CD4-positive, alpha-beta memory T cell (primary cell): ENCODE results near the gene INPP5J. TPM values are rescaled to one million over a fixed set of nuclear protein-coding genes. Genes with fewer than 3 reads are reported as not detected.
A peak's percentile ranks its signal among the peaks of the same experiment; 100 is the strongest.

Source experiments
- CTCF ChIA-PET: fragments of 350-600 bp; sonication (Branson Sonifier 250); formaldehyde crosslinking; loops from one replicate; lab custom pipeline; 2021; ENCODE audit warnings: inconsistent platforms; ENCODE audit not compliant: partially characterized antibody; lab: Charles Lee
- POLR2A ChIA-PET: fragments of 350-600 bp; sonication (Branson Sonifier 250); formaldehyde crosslinking; loops from one replicate; lab custom pipeline; 2021; ENCODE audit not compliant: partially characterized antibody; lab: Charles Lee
- DNase-seq, 5 donors: peaks; one replicate each; pipeline versions ENCODE4 v3.0.0 to v3.0.0-alpha.2; 2020 to 2022; ENCODE audit warnings: mixed read lengths in 1 of 5
- H3K27ac ChIP-seq: one replicate; pipeline ENCODE4 v1.7.0; 2013; ENCODE audit warnings: low read depth, low read length
- H3K27me3 ChIP-seq: 2 replicates; pipeline ENCODE4 v1.7.0; 2013; ENCODE audit warnings: mild to moderate bottlenecking, low read length, moderate library complexity; ENCODE audit not compliant: insufficient read depth
- H3K36me3 ChIP-seq: 2 replicates; pipeline ENCODE4 v1.7.0; 2013; ENCODE audit warnings: mild to moderate bottlenecking, low read length, moderate library complexity; ENCODE audit not compliant: insufficient read depth
- H3K4me1 ChIP-seq: 2 replicates; pipeline ENCODE4 v1.7.0; 2013; ENCODE audit warnings: mild to moderate bottlenecking, low read length, moderate library complexity; ENCODE audit not compliant: insufficient read depth
- H3K4me3 ChIP-seq, 2 donors: one replicate each; pipeline ENCODE4 v1.7.0; 2013; ENCODE audit warnings: low read length in 2 of 2, mild to moderate bottlenecking in 1 of 2
- H3K9me3 ChIP-seq, 2 donors: one replicate each; pipeline ENCODE4 v1.7.0; 2013; ENCODE audit warnings: low read length in 2 of 2, control low read depth in 1 of 2; ENCODE audit not compliant: control insufficient read depth in 1 of 2
- H3K27ac Mint-ChIP-seq, 7 donors: one replicate each; pipeline ENCODE4 v1.8.0; 2020 to 2021; ENCODE audit warnings: mixed read lengths in 7 of 7, mild to moderate bottlenecking in 6 of 7, inconsistent platforms in 3 of 7, moderate library complexity in 3 of 7
- H3K27me3 Mint-ChIP-seq, 2 donors: one replicate each; pipeline ENCODE4 v1.8.0; 2020 to 2021; ENCODE audit warnings: mixed read lengths in 2 of 2
- H3K36me3 Mint-ChIP-seq, 2 donors: one replicate each; pipeline ENCODE4 v1.8.0; 2020 to 2021; ENCODE audit warnings: mixed read lengths in 2 of 2, inconsistent platforms in 1 of 2, mild to moderate bottlenecking in 1 of 2
- H3K4me1 Mint-ChIP-seq, 4 donors: one replicate each; pipeline ENCODE4 v1.8.0; 2020 to 2021; ENCODE audit warnings: mixed read lengths in 4 of 4, mild to moderate bottlenecking in 1 of 4
- H3K4me3 Mint-ChIP-seq, 8 donors: one replicate each; pipeline ENCODE4 v1.8.0; 2020 to 2021; ENCODE audit warnings: mixed read lengths in 8 of 8, mild to moderate bottlenecking in 7 of 8, moderate library complexity in 6 of 8, inconsistent platforms in 3 of 8
- H3K9me3 Mint-ChIP-seq, 8 donors: one replicate each; pipeline ENCODE4 v1.8.0; 2020 to 2021; ENCODE audit warnings: mixed read lengths in 8 of 8, mild to moderate bottlenecking in 5 of 8, inconsistent platforms in 3 of 8, moderate library complexity in 1 of 8
- intact Hi-C: fragments of 100-400 bp; cut with micrococcal nuclease; formaldehyde crosslinking; loops from one replicate; pipeline ENCODE4 v1.15.1; 2023
- polyA plus RNA-seq, 2 donors: library from polyadenylated mRNA; unstranded; fragments of 300-500 nt; fragmentation: Illumina TruSeq; gene quantifications; one replicate each; pipeline ENCODE4 v1.2.3, GENCODE V29; 2021
- total RNA-seq, 2 experiments: library from RNA; stranded (reverse); gene quantifications; one replicate each; pipeline ENCODE4 v1.2.3, GENCODE V29; 2021

The INPP5J gene
- total and polyA plus RNA-seq, 4 experiments from 2014 or later: 0.15 to 0.22 TPM; not detected in 2

GRCh38 chr22:31148488-31148887 is 25.7 kb downstream of the INPP5J start:
- Histone ChIP-seq H3K27ac (no peak overlapping the region), H3K36me3 (no peaks in the 10 kb centered on the region), H3K4me3 (no peak overlapping the region), H3K27me3 (no peaks in the 10 kb centered on the region), H3K4me1 (no peaks in the 10 kb centered on the region), H3K9me3 (no peaks in the 10 kb centered on the region)
- no peaks in the 10 kb centered on the region for H3K36me3 Mint-ChIP-seq
- H3K9me3 Mint-ChIP-seq: peaks cover 0 to 15% (median 1%) of the 10 kb centered on the region in 8 donors
- no peaks in the 10 kb centered on the region for H3K4me1 Mint-ChIP-seq
- no peak for DNase-seq
- intact Hi-C loops: no loop called here
- H3K4me3 Mint-ChIP-seq: no peak overlapping the region
- H3K27me3 Mint-ChIP-seq: peaks cover 5 to 7% of the 10 kb centered on the region in 2 donors
- H3K27ac Mint-ChIP-seq: no peak overlapping the region
- ChIA-PET POLR2A (interaction anchor here (2.1 kb wide), 1 partner anchor 11 kb away, joined by 6 read pairs; the partner anchor contains the start of gene RNF185), CTCF (interaction anchor here (1.0 kb wide), 1 partner anchor 61 kb away, joined by 3 read pairs; no protein-coding TSS in a partner anchor)

GRCh38 chr22:31148953-31149627 is 26.3 kb downstream of the INPP5J start:
- no peaks in the 10 kb centered on the region for H3K36me3 Mint-ChIP-seq
- H3K9me3 ChIP-seq: no peaks in the 10 kb centered on the region
- no peak overlapping the region for H3K4me3 Mint-ChIP-seq
- no peaks in the 10 kb centered on the region for H3K4me1 ChIP-seq
- H3K27me3 Mint-ChIP-seq: peaks cover 5 to 7% of the 10 kb centered on the region in 2 donors
- no peak overlapping the region for H3K27ac ChIP-seq
- no peaks in the 10 kb centered on the region for H3K27me3 ChIP-seq
- ChIA-PET POLR2A (interaction anchor here (2.1 kb wide), 1 partner anchor 10 kb away, joined by 6 read pairs; the partner anchor contains the start of gene RNF185), CTCF (interaction anchor here (1.0 kb wide), 2 partner anchors 62 to 202 kb away, joined by 3 read pairs; no protein-coding TSS in a partner anchor)
- DNase-seq: peak in 3 of 5 donors; percentile 12 to 15 (median 14)
- no peaks in the 10 kb centered on the region for H3K4me1 Mint-ChIP-seq
- peaks cover 0 to 15% (median 1%) of the 10 kb centered on the region in 8 donors for H3K9me3 Mint-ChIP-seq
- intact Hi-C loops: no loop called here
- H3K36me3 ChIP-seq: no peaks in the 10 kb centered on the region
- H3K27ac Mint-ChIP-seq: no peak overlapping the region
- no peak overlapping the region for H3K4me3 ChIP-seq

- Histone ChIP-seq H3K4me3 (no peak overlapping the region), H3K36me3 (no peaks in the 10 kb centered on the region), H3K27me3 (no peaks in the 10 kb centered on the region), H3K27ac (no peak overlapping the region), H3K4me1 (no peaks in the 10 kb centered on the region), H3K9me3 (no peaks in the 10 kb centered on the region)
- Mint-ChIP-seq H3K27ac (no peak overlapping the region), H3K36me3 (no peaks in the 10 kb centered on the region), H3K9me3 (peaks cover 0 to 10% (median 1%) of the 10 kb centered on the region in 8 donors), H3K27me3 (peaks cover 5 to 7% of the 10 kb centered on the region in 2 donors), H3K4me3 (no peak overlapping the region), H3K4me1 (no peaks in the 10 kb centered on the region)
- intact Hi-C loops: no loop called here
- DNase-seq: no peak
- POLR2A ChIA-PET: no interaction called here
- CTCF ChIA-PET: no interaction called here
Observed at GRCh38 chr22:31150615-31151014, 27.8 kb downstream of the INPP5J start.

GRCh38 chr22:31151872-31152271 is 29.1 kb downstream of the INPP5J start:
- no peaks in the 10 kb centered on the region for H3K9me3 ChIP-seq
- no peaks in the 10 kb centered on the region for H3K27me3 ChIP-seq
- H3K36me3 ChIP-seq: no peaks in the 10 kb centered on the region
- no peaks in the 10 kb centered on the region for H3K4me1 ChIP-seq
- intact Hi-C loops: no loop called here
- Mint-ChIP-seq H3K36me3 (no peaks in the 10 kb centered on the region), H3K27me3 (peaks cover 6 to 7% of the 10 kb centered on the region in 2 donors), H3K4me1 (no peaks in the 10 kb centered on the region), H3K4me3 (no peak overlapping the region), H3K27ac (no peak overlapping the region), H3K9me3 (peaks cover 0 to 9% (median 1%) of the 10 kb centered on the region in 8 donors)
- POLR2A ChIA-PET: no interaction called here
- CTCF ChIA-PET: no interaction called here
- H3K27ac ChIP-seq: no peak overlapping the region
- no peak for DNase-seq
- H3K4me3 ChIP-seq: no peak overlapping the region

- no peak for DNase-seq
- H3K9me3 ChIP-seq: no peaks in the 10 kb centered on the region
- no peaks in the 10 kb centered on the region for H3K4me1 ChIP-seq
- Mint-ChIP-seq H3K36me3 (no peaks in the 10 kb centered on the region), H3K27ac (no peak overlapping the region), H3K9me3 (no peaks in the 10 kb centered on the region), H3K27me3 (peaks cover 6 to 7% of the 10 kb centered on the region in 2 donors), H3K4me1 (no peaks in the 10 kb centered on the region), H3K4me3 (no peak overlapping the region)
- no peak overlapping the region for H3K4me3 ChIP-seq
- intact Hi-C loops: no loop called here
- H3K36me3 ChIP-seq: no peaks in the 10 kb centered on the region
- ChIA-PET CTCF (no interaction called here), POLR2A (no interaction called here)
- no peaks in the 10 kb centered on the region for H3K27me3 ChIP-seq
- H3K27ac ChIP-seq: no peak overlapping the region
Observed at GRCh38 chr22:31153357-31153756, 30.6 kb downstream of the INPP5J start.

- Mint-ChIP-seq H3K36me3 (peaks cover 0 to 1% of the 10 kb centered on the region in 2 donors), H3K4me3 (no peak overlapping the region), H3K9me3 (no peaks in the 10 kb centered on the region), H3K4me1 (peaks cover 0 to 11% (median 4%) of the 10 kb centered on the region in 4 donors), H3K27me3 (peaks cover 4 to 6% of the 10 kb centered on the region in 2 donors), H3K27ac (no peak overlapping the region)
- POLR2A ChIA-PET: no interaction called here
- Histone ChIP-seq H3K9me3 (no peaks in the 10 kb centered on the region), H3K36me3 (no peaks in the 10 kb centered on the region), H3K4me3 (no peak overlapping the region), H3K27ac (no peak overlapping the region), H3K4me1 (no peaks in the 10 kb centered on the region), H3K27me3 (no peaks in the 10 kb centered on the region)
- no peak for DNase-seq
- CTCF ChIA-PET: no interaction called here
- intact Hi-C loops: no loop called here
Observed at GRCh38 chr22:31154975-31155374, 32.2 kb downstream of the INPP5J start.

GRCh38 chr22:31155422-31155821 is 32.7 kb downstream of the INPP5J start:
- no peaks in the 10 kb centered on the region for H3K9me3 ChIP-seq
- H3K27me3 Mint-ChIP-seq: peaks cover 3 to 5% of the 10 kb centered on the region in 2 donors
- H3K4me3 ChIP-seq: no peak overlapping the region
- H3K9me3 Mint-ChIP-seq: no peaks in the 10 kb centered on the region
- H3K4me3 Mint-ChIP-seq: peak overlapping the region in 1 of 8 donors; percentile 36
- H3K27me3 ChIP-seq: no peaks in the 10 kb centered on the region
- peaks cover 1% of the 10 kb centered on the region for H3K4me1 ChIP-seq
- no peak for DNase-seq
- CTCF ChIA-PET: no interaction called here
- no peak overlapping the region for H3K27ac ChIP-seq
- H3K36me3 Mint-ChIP-seq: peaks cover 0 to 2% of the 10 kb centered on the region in 2 donors
- POLR2A ChIA-PET: interaction anchor here (0.8 kb wide), 1 partner anchor 48 kb away, joined by 3 read pairs; the partner anchor contains the start of gene SELENOM
- H3K27ac Mint-ChIP-seq: no peak overlapping the region
- H3K4me1 Mint-ChIP-seq: peaks cover 0 to 13% (median 7%) of the 10 kb centered on the region in 4 donors
- intact Hi-C loops: no loop called here
- no peaks in the 10 kb centered on the region for H3K36me3 ChIP-seq
